Left ventricle myocardium inferior (tissue), 1 donor: Measurements from ENCODE around the gene IPCEF1. TPM values are rescaled to one million over a fixed set of nuclear protein-coding genes. Genes with fewer than 3 reads are reported as not detected.
"Not testable (repeated sequence)": the region's sequence is repeated elsewhere in the genome, so short reads cannot be mapped to it uniquely, and the experiment has no call there.

ENCODE experiments used
- DNase-seq: peaks from one replicate; pipeline ENCODE4 v3.0.0-alpha.2; 2020
- H3K27ac ChIP-seq: fragments of 200-600 bp; replicated peaks from 2 replicates; pipeline ENCODE4 v1.8.0; 2021
- H3K27me3 ChIP-seq: fragments of 200-600 bp; 2 replicates; pipeline ENCODE4 v1.8.0; 2021; ENCODE audit warnings: low read depth
- H3K36me3 ChIP-seq: fragments of 200-600 bp; 2 replicates; pipeline ENCODE4 v1.8.0; 2021
- H3K4me1 ChIP-seq: fragments of 200-600 bp; 2 replicates; pipeline ENCODE4 v1.8.0; 2021
- H3K4me3 ChIP-seq: fragments of 200-600 bp; 2 replicates; pipeline ENCODE4 v1.8.0; 2021; ENCODE audit warnings: mild to moderate bottlenecking, moderate library complexity
- H3K9me3 ChIP-seq: fragments of 200-600 bp; replicated peaks from 2 replicates; pipeline ENCODE4 v1.8.0; 2021
- CTCF ChIP-seq: fragments of 200-600 bp; IDR thresholded peaks from 2 replicates; pipeline ENCODE4 v1.8.0; 2021; ENCODE audit warnings: antibody characterized with exemption, mild to moderate bottlenecking, borderline replicate concordance
- intact Hi-C: fragments of 100-400 bp; cut with micrococcal nuclease; formaldehyde crosslinking; loops from one replicate; pipeline ENCODE4 v1.11.0; 2022
- total RNA-seq: library from RNA; stranded (reverse); fragmentation: NEBNext Ultra II Directional; extraction: Animal tissue kit (Norgen Biotek cat#: 25700); gene quantifications from one replicate; pipeline ENCODE4 v1.2.1, GENCODE V29; 2021
- donor health status: DM: no; HTN: yes; CAD: no; lungs with severe emphysema.

IPCEF1 gene
- total RNA-seq, 1 donor from 2014 or later: 1.7 TPM

- H3K9me3 ChIP-seq: no peaks in the 10 kb centered on the region
- intact Hi-C loops: no loop called here
- no peak for DNase-seq
- H3K4me3 ChIP-seq: peak overlapping the region; percentile 22
- TF ChIP-seq CTCF: no peak
- H3K4me1 ChIP-seq: no peaks in the 10 kb centered on the region
- H3K27ac ChIP-seq: no peak overlapping the region
- H3K27me3 ChIP-seq: no peaks in the 10 kb centered on the region
- no peaks in the 10 kb centered on the region for H3K36me3 ChIP-seq
Measured at GRCh38 chr6:154246723-154247118, 109.9 kb downstream of the IPCEF1 start.

GRCh38 chr6:154245506-154245905, 111.1 kb downstream of the IPCEF1 start:
- no peak overlapping the region for H3K27ac ChIP-seq
- H3K4me1 ChIP-seq: no peaks in the 10 kb centered on the region
- H3K9me3 ChIP-seq: no peaks in the 10 kb centered on the region
- no peaks in the 10 kb centered on the region for H3K27me3 ChIP-seq
- intact Hi-C loops: no loop called here
- H3K4me3 ChIP-seq: no peak overlapping the region
- H3K36me3 ChIP-seq: no peaks in the 10 kb centered on the region
- DNase-seq: no peak
- no peak for TF ChIP-seq CTCF

GRCh38 chr6:154243793-154244750, 112.5 kb downstream of the IPCEF1 start:
- no peaks in the 10 kb centered on the region for H3K27me3 ChIP-seq
- no peaks in the 10 kb centered on the region for H3K36me3 ChIP-seq
- no peaks in the 10 kb centered on the region for H3K9me3 ChIP-seq
- intact Hi-C loops: no loop called here
- no peak for DNase-seq
- H3K27ac ChIP-seq: no peak overlapping the region
- TF ChIP-seq CTCF: no peak
- no peak overlapping the region for H3K4me3 ChIP-seq
- H3K4me1 ChIP-seq: no peaks in the 10 kb centered on the region

GRCh38 chr6:154242617-154243357, 113.8 kb downstream of the IPCEF1 start:
- intact Hi-C loops: no loop called here
- TF ChIP-seq CTCF: no peak
- DNase-seq: no peak

GRCh38 chr6:154241581-154241980, 115.0 kb downstream of the IPCEF1 start:
- Histone ChIP-seq H3K9me3 (no peaks in the 10 kb centered on the region), H3K36me3 (no peaks in the 10 kb centered on the region), H3K4me1 (no peaks in the 10 kb centered on the region), H3K27me3 (no peaks in the 10 kb centered on the region), H3K27ac (no peak overlapping the region), H3K4me3 (no peak overlapping the region)
- intact Hi-C loops: no loop called here
- no peak for DNase-seq
- no peak for TF ChIP-seq CTCF

More at GRCh38 chr6:154242617-154243357, 113.8 kb downstream of the IPCEF1 start:
- H3K27me3 ChIP-seq: no peaks in the 10 kb centered on the region
- H3K36me3 ChIP-seq: no peaks in the 10 kb centered on the region
- H3K4me1 ChIP-seq: no peaks in the 10 kb centered on the region
- no peaks in the 10 kb centered on the region for H3K9me3 ChIP-seq
- no peak overlapping the region for H3K27ac ChIP-seq
- no peak overlapping the region for H3K4me3 ChIP-seq

GRCh38 chr6:154241061-154241460, 115.5 kb downstream of the IPCEF1 start:
- H3K27me3 ChIP-seq, DNase-seq, intact Hi-C loops, H3K36me3 ChIP-seq, H3K27ac ChIP-seq, H3K9me3 ChIP-seq, H3K4me3 ChIP-seq, H3K4me1 ChIP-seq: not testable (repeated sequence)
